GM12878 (cell line): ENCODE measurements around the gene PRDM2. TPM values are rescaled to one million over a fixed set of nuclear protein-coding genes. Genes with fewer than 3 reads are reported as not detected.
"Not testable (repeated sequence)": the region's sequence is repeated elsewhere in the genome, so short reads cannot be mapped to it uniquely, and the experiment has no call there.

ENCODE experiments used
- ATAC-seq: fragments of 200-7000 bp; cut with Tn5 transposase; 3 replicates; pipeline ENCODE4 v1.9.1; 2020; ENCODE audit warnings: mild to moderate bottlenecking, moderate library complexity
- BruUV-seq: library from RNA; stranded (reverse); fragments of 400-500 nt; replicated peaks from 2 replicates; lab custom pipeline; 2021; lab: Mats Ljungman, UMichigan
- CTCF ChIA-PET: fragments of 300-600 bp; sonication (Branson Sonifier 250); formaldehyde crosslinking; extraction: SDS; loops from one replicate; lab custom pipeline; 2021; ENCODE audit warnings: inconsistent platforms; lab: Yijun Ruan, JAX
- POLR2A ChIA-PET: fragments of 350-600 bp; formaldehyde crosslinking; extraction: SDS; loops from one replicate; lab custom pipeline; 2021; ENCODE audit warnings: inconsistent platforms; lab: Charles Lee
- RAD21 ChIA-PET: fragments of 300-600 bp; sonication (Branson Sonifier 250); formaldehyde crosslinking; loops from one replicate; lab custom pipeline; 2023; ENCODE audit warnings: antibody characterized with exemption; ENCODE audit not compliant: unreplicated experiment; lab: Charles Lee
- SMC1A ChIA-PET: fragments of 300-600 bp; sonication (Branson Sonifier 250); formaldehyde crosslinking; loops from one replicate; lab custom pipeline; 2023; ENCODE audit not compliant: unreplicated experiment, uncharacterized antibody; lab: Charles Lee
- DNase-seq: peaks from one replicate; pipeline ENCODE4 v3.0.0-alpha.2; 2011; ENCODE audit warnings: low read depth, low spot score
- FAIRE-seq: peaks from 3 replicates; lab custom pipeline; 2011; peaks lifted over from hg19 to GRCh38; lab: Jason Lieb, UNC
- H2AFZ ChIP-seq: 2 replicates; pipeline ENCODE4 v1.6.0; 2011; ENCODE audit warnings: low read depth, low read length, control low read depth; ENCODE audit not compliant: control insufficient read depth
- H3K27ac ChIP-seq: 2 replicates; pipeline ENCODE4 v1.5.1; 2011; ENCODE audit warnings: control low read depth; ENCODE audit not compliant: control insufficient read depth, insufficient read depth
- H3K27me3 ChIP-seq, 2 experiments: replicated peaks in 1 of 2; 2 replicates each; pipeline versions ENCODE4 v1.6.0 to v1.6.1; 2011; ENCODE audit warnings: low read length in 1 of 2; ENCODE audit not compliant: control insufficient read depth in 2 of 2, insufficient read depth in 2 of 2
- H3K36me3 ChIP-seq, 2 experiments: 2 replicates each; pipeline ENCODE4 v1.5.1; 2011; ENCODE audit warnings: low read length in 1 of 2; ENCODE audit not compliant: control insufficient read depth in 2 of 2, insufficient read depth in 2 of 2
- H3K4me1 ChIP-seq: 2 replicates; pipeline ENCODE4 v1.6.1; 2011; ENCODE audit warnings: mild to moderate bottlenecking, low read length, moderate library complexity, mixed read lengths; ENCODE audit not compliant: control insufficient read depth, insufficient read depth
- H3K4me2 ChIP-seq: 2 replicates; pipeline ENCODE4 v1.6.0; 2011; ENCODE audit warnings: control low read depth; ENCODE audit not compliant: control insufficient read depth, insufficient read depth
- H3K4me3 ChIP-seq: fragments of 200-600 bp; sonication (generic); 2 replicates; pipeline ENCODE4 v1.5.1; 2016
- H3K79me2 ChIP-seq: 2 replicates; pipeline ENCODE4 v1.6.0; 2011; ENCODE audit warnings: low read length; ENCODE audit not compliant: control insufficient read depth, insufficient read depth
- H3K9ac ChIP-seq: 2 replicates; pipeline ENCODE4 v1.8.0; 2011; ENCODE audit warnings: low read length, control low read depth, mixed read lengths; ENCODE audit not compliant: control insufficient read depth, insufficient read depth
- H3K9me3 ChIP-seq: replicated peaks from 3 replicates; pipeline ENCODE4 v1.5.1; 2011; ENCODE audit warnings: mild to moderate bottlenecking, low read length; ENCODE audit not compliant: control insufficient read depth, insufficient read depth
- H4K20me1 ChIP-seq: 2 replicates; pipeline ENCODE4 v1.6.0; 2011; ENCODE audit not compliant: control insufficient read depth, insufficient read depth
- CREB1 ChIP-seq: IDR thresholded peaks from 2 replicates; pipeline ENCODE4 v1.6.1; 2012; ENCODE audit warnings: low read depth, mild to moderate bottlenecking, inconsistent platforms
- HDGF ChIP-seq: fragments of 450-650 bp; IDR thresholded peaks from 2 replicates; pipeline ENCODE4 v1.6.1; 2016; ENCODE audit warnings: antibody characterized with exemption
- MEF2A ChIP-seq: IDR thresholded peaks from 2 replicates; pipeline ENCODE4 v1.6.1; 2011; ENCODE audit warnings: low read depth, mild to moderate bottlenecking, low read length, moderate library complexity; ENCODE audit not compliant: insufficient read depth
- RUNX3 ChIP-seq: IDR thresholded peaks from 2 replicates; pipeline ENCODE4 v1.6.1; 2012; ENCODE audit warnings: low read length, inconsistent platforms
- ZNF622 ChIP-seq: fragments of 450-650 bp; IDR thresholded peaks from 2 replicates; pipeline ENCODE4 v1.6.1; 2017; ENCODE audit warnings: mild to moderate bottlenecking, inconsistent platforms
- WGBS: methylation state at CpG from one replicate; pipeline ENCODE4 v1.1.6; 2016; ENCODE audit warnings: low lambda C conversion rate; ENCODE audit not compliant: insufficient replicate concordance, insufficient coverage; ENCODE audit errors: missing lambda C conversion rate; 5-methylcytosine and 5-hydroxymethylcytosine counted together
- in situ Hi-C: fragments of 300-500 bp; cut with MboI; formaldehyde crosslinking; loops from 9 replicates; pipeline ENCODE4 v1.14.3; 2018; ENCODE audit warnings: mixed read lengths
- intact Hi-C: fragments of 100-400 bp; cut with micrococcal nuclease; formaldehyde crosslinking; loops from one replicate; pipeline ENCODE4 v1.14.2; 2022; ENCODE audit not compliant: unreplicated experiment
- polyA plus RNA-seq, 11 experiments: library from polyadenylated mRNA; depleted of rRNA in 4 of 11; unstranded in 6 of 11; stranded (reverse) in 5 of 11; fragments of >200 nt; fragmentation: Nextera tagmentation in 4 of 11; fragmentation: Illumina TruSeq in 1 of 11; extraction: Ambion mirVana in 4 of 11; extraction: Trizol in 1 of 11; gene quantifications; 1 replicate in 1 of 11; 2 replicates in 10 of 11; pipeline versions ENCODE4 v1.2.1 to v1.2.3, GENCODE V29; 2011 to 2016; ENCODE audit warnings: inconsistent platforms in 2 of 11, missing spikeins in 2 of 11, low read depth in 1 of 11
- total RNA-seq, 4 experiments: library from RNA; depleted of rRNA in 3 of 4; stranded (reverse); fragments of >200 nt in 3 of 4; fragmentation: Illumina TruSeq in 1 of 4; extraction: Trizol in 1 of 4; gene quantifications; 2 replicates each; pipeline versions ENCODE4 v1.2.1 to v1.2.3, GENCODE V29; 2013 to 2021

PRDM2 gene
- total and polyA plus RNA-seq, 10 of the 15 experiments (the other 5 are each of a cell fraction or from before 2014, with no cell fraction given) = 8.4 to 45.1 (median 23.5) TPM

DNA sequence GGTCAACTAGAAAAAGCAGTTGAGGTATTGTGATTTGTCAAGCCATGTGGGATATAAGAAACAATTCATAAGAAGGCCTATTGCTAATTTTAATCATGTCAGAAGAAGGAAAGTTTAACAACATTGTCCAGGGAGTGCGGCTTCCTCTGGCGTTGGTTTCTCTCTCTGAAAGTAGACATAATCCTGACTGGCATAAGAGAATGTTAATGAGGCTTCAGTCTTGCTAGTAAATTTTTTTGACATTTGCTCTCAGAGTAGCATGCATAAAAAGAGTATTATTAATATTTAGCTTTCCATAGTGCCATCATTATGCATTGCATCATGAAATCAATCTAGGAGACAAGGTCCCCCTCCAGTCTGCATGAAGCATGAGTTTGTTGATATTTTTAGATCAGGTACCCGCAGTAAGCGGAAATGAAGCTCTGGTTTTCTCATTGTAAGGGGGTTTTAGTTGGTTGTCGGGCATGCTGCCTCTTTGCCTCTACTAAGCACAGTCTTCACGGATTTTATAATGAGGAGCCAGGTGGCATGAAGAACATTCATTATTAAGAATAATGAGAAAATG, 12.8 kb upstream of the PRDM2 start:
- no TSS peak for BruUV-seq
- POLR2A ChIA-PET = no interaction called here
- WGBS = 60% methylated on average over 6 of the region's 6 CpGs
- peak overlapping the region; percentile 17; the same call in 1 of the 2 replicates for H3K4me2 ChIP-seq
- H3K9ac ChIP-seq = no peak overlapping the region
- H3K27me3 ChIP-seq = no peaks in the 10 kb centered on the region
- no peak overlapping the region for H2AFZ ChIP-seq
- no peak for TF ChIP-seq CREB1
- no peak for TF ChIP-seq HDGF
- TF ChIP-seq MEF2A = 0 out of 2 replicates have a peak, but pooled peaks have one; percentile 44
- peak; percentile 46; the same call in 1 of the 2 replicates for TF ChIP-seq RUNX3
- no peak for TF ChIP-seq ZNF622
- no peak overlapping the region for H3K27ac ChIP-seq
- peaks cover 1% of the 10 kb centered on the region; the same call in 2 of the 3 replicates for H3K9me3 ChIP-seq
- H3K4me1 ChIP-seq = no peaks in the 10 kb centered on the region
- SMC1A ChIA-PET = interaction anchor here (1.1 to 1.5 kb wide), 3 partner anchors 14 to 21 kb away, joined by 3 to 4 read pairs (median 4); no protein-coding TSS in a partner anchor
- DNase-seq (no peak), ATAC-seq (peak; percentile 63), FAIRE-seq (no peak)
- intact Hi-C loops (no loop called here), in situ Hi-C loops (no loop called here)
- no peaks in the 10 kb centered on the region for H3K36me3 ChIP-seq
- RAD21 ChIA-PET = interaction anchor here (1.1 to 1.6 kb wide), 3 partner anchors 16 to 38 kb away, joined by 3 read pairs; no protein-coding TSS in a partner anchor
- no peaks in the 10 kb centered on the region for H3K79me2 ChIP-seq
- no peaks in the 10 kb centered on the region for H4K20me1 ChIP-seq
- CTCF ChIA-PET = interaction anchor here (0.7 to 1.8 kb wide), 3 partner anchors 8 to 39 kb away, joined by 3 to 5 read pairs (median 3); no protein-coding TSS in a partner anchor
- no peak overlapping the region for H3K4me3 ChIP-seq

DNA sequence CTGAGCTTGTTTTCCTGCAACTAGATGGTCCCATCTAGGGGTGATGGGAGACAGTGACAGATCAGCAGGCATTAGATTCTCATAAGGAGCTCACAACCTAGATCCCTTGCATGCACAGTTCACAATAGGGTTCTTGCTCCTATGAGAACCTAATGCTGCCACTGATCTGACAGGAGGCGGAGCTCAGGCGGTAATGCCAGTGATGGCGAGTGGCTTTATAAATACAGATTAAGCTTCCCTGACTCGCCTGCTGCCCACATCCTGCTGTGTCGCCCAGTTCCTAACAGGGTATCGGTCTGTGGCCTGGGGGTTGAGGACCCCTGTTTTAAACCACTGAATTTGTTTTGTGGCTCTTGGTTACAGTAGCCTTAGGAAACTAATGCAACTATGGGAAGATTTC, 6.9 kb upstream of the PRDM2 start:
- ChIA-PET SMC1A (interaction anchor here (0.6 to 3.4 kb wide), 4 partner anchors 11 to 89 kb away, joined by 3 to 14 read pairs (median 4); no protein-coding TSS in a partner anchor), RAD21 (interaction anchor here (0.9 kb wide), 1 partner anchor 10 kb away, joined by 3 read pairs; no protein-coding TSS in a partner anchor), CTCF (interaction anchor here (1.0 to 1.7 kb wide), 2 partner anchors 20 to 32 kb away, joined by 4 to 11 read pairs; no protein-coding TSS in a partner anchor)
- in situ Hi-C loops, H2AFZ ChIP-seq, H3K79me2 ChIP-seq, intact Hi-C loops, H3K4me1 ChIP-seq, FAIRE-seq, POLR2A ChIA-PET, ATAC-seq, H4K20me1 ChIP-seq, H3K4me3 ChIP-seq, DNase-seq, H3K36me3 ChIP-seq, H3K9ac ChIP-seq, H3K27ac ChIP-seq, BruUV-seq, H3K27me3 ChIP-seq, H3K4me2 ChIP-seq, H3K9me3 ChIP-seq: not testable (repeated sequence)
- WGBS = 11% methylated on average over 6 of the region's 6 CpGs
